ENCODE results near the gene MARCHF2.

Gene MARCHF2

GRCh38 chr19:8481616-8482015 lies 68.5 kb downstream of the MARCHF2 start:
- DNase-seq: no peak

- DNase-seq: no peak
Observed at GRCh38 chr19:8482696-8483095, 69.6 kb downstream of the MARCHF2 start.

- no peak for DNase-seq
Observed at GRCh38 chr19:8483165-8483564, 70.1 kb downstream of the MARCHF2 start.

- no peak for DNase-seq
Observed at GRCh38 chr19:8484331-8484894, 71.3 kb downstream of the MARCHF2 start.

DNA sequence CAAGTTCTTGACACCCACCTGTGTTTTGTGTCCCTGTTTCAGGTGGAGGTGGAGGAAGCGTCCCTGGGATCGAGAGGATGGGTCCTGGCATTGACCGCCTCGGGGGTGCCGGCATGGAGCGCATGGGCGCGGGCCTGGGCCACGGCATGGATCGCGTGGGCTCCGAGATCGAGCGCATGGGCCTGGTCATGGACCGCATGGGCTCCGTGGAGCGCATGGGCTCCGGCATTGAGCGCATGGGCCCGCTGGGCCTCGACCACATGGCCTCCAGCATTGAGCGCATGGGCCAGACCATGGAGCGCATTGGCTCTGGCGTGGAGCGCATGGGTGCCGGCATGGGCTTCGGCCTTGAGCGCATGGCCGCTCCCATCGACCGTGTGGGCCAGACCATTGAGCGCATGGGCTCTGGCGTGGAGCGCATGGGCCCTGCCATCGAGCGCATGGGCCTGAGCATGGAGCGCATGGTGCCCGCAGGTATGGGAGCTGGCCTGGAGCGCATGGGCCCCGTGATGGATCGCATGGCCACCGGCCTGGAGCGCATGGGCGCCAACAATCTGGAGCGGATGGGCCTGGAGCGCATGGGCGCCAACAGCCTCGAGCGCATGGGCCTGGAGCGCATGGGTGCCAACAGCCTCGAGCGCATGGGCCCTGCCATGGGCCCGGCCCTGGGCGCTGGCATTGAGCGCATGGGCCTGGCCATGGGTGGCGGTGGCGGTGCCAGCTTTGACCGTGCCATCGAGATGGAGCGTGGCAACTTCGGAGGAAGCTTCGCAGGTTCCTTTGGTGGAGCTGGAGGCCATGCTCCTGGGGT lies 72.7 kb downstream of the MARCHF2 start:
- no peak for DNase-seq

DNA sequence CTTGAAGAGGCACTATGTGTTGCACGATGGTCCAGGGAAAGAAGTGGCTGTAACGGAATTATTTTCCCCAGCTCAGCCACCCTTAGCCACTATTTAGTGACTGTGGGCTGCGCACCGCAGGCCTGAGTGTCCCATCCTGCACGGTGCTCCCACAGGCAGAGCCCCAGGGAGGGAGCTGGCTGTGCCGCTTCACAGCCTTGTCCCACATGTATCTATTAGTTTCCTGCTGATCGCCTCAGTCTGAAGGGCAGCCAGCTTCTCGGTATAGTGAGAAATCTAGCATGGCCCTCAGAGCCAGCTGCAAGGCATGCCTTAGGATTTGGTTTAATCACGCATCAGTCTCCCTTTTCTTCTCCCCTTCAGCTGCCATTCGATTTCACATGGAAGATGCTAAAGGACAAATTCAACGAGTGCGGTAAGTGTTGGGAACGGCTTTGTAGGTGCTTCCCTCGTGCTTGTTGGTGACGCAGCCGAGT lies 73.6 kb downstream of the MARCHF2 start:
- no peak for DNase-seq

GRCh38 chr19:8487137-8487851 lies 74.2 kb downstream of the MARCHF2 start:
- peak; percentile 73 for DNase-seq

- no peak for DNase-seq
Observed at GRCh38 chr19:8488365-8488764, 75.3 kb downstream of the MARCHF2 start.
